BE2C (cell line): ENCODE data around the gene POLE.

Experiments used
- DNase-seq: peaks from one replicate; pipeline ENCODE4 v3.0.0-alpha.2; 2020
- H3K27me3 ChIP-seq: fragments of 250-450 bp; sonication (Bioruptor Pico); 2 replicates; pipeline ENCODE4 v1.5.1; 2020; ENCODE audit warnings: mild to moderate bottlenecking
- H3K36me3 ChIP-seq: fragments of 250-450 bp; sonication (Bioruptor Pico); 2 replicates; pipeline ENCODE4 v1.5.1; 2020; ENCODE audit warnings: mild to moderate bottlenecking
- H3K4me1 ChIP-seq: fragments of 250-450 bp; sonication (Bioruptor Pico); 2 replicates; pipeline ENCODE4 v1.5.1; 2020
- H3K4me3 ChIP-seq: 2 replicates; pipeline ENCODE4 v1.5.1; 2011; ENCODE audit warnings: low read depth, low read length
- H3K9me3 ChIP-seq: fragments of 250-450 bp; sonication (Bioruptor Pico); 2 replicates; pipeline ENCODE4 v1.5.1; 2020
- CTCF ChIP-seq: IDR thresholded peaks from 2 replicates; pipeline ENCODE4 v1.5.1; 2012; ENCODE audit warnings: mild to moderate bottlenecking, low read depth, low read length

Gene POLE

GRCh38 chr12:132618683-132619043, 68.5 kb downstream of the POLE start, which contains the start of gene P2RX2:
P2RX2 (plus strand) TSS chr12:132618776; CDS start chr12:132618817, 41 bp downstream.
- Histone ChIP-seq H3K4me1 (peaks cover 14% of the 10 kb centered on the region), H3K9me3 (peaks cover 7% of the 10 kb centered on the region), H3K27me3 (peaks cover 57% of the 10 kb centered on the region), H3K36me3 (peaks cover 13% of the 10 kb centered on the region), H3K4me3 (no peak within 1 kb of the TSS)
- DNase-seq, result peak; percentile 16
- TF ChIP-seq CTCF, result no peak

- TF ChIP-seq CTCF, result no peak
- Histone ChIP-seq H3K9me3 (peaks cover 7% of the 10 kb centered on the region), H3K36me3 (peaks cover 7% of the 10 kb centered on the region), H3K27me3 (peaks cover 56% of the 10 kb centered on the region), H3K4me3 (no peak overlapping the region), H3K4me1 (peaks cover 8% of the 10 kb centered on the region)
- DNase-seq, result peak; percentile 16
These were observed 69.1 kb downstream of the POLE start for GRCh38 chr12:132617822-132618682.

- H3K9me3 ChIP-seq, result peaks cover 7% of the 10 kb centered on the region
- H3K4me1 ChIP-seq, result no peaks in the 10 kb centered on the region
- DNase-seq, result no peak
- peaks cover 53% of the 10 kb centered on the region for H3K27me3 ChIP-seq
- no peak overlapping the region for H3K4me3 ChIP-seq
- no peaks in the 10 kb centered on the region for H3K36me3 ChIP-seq
- no peak for TF ChIP-seq CTCF
These were observed 69.9 kb downstream of the POLE start for GRCh38 chr12:132617135-132617701.

GRCh38 chr12:132615579-132616038, 71.5 kb downstream of the POLE start:
- Histone ChIP-seq H3K4me3 (no peak overlapping the region), H3K4me1 (no peaks in the 10 kb centered on the region), H3K27me3 (peaks cover 63% of the 10 kb centered on the region), H3K9me3 (peaks cover 11% of the 10 kb centered on the region), H3K36me3 (no peaks in the 10 kb centered on the region)
- no peak for DNase-seq
- no peak for TF ChIP-seq CTCF

GRCh38 chr12:132614861-132615578, 72.1 kb downstream of the POLE start:
- DNase-seq, result peak; percentile 86
- Histone ChIP-seq H3K4me3 (no peak overlapping the region), H3K9me3 (peaks cover 11% of the 10 kb centered on the region), H3K4me1 (no peaks in the 10 kb centered on the region), H3K36me3 (no peaks in the 10 kb centered on the region), H3K27me3 (peaks cover 63% of the 10 kb centered on the region)
- TF ChIP-seq CTCF, result peak; percentile 91
